HL-60 (cell line): Measurements from ENCODE around the gene KRTAP5-2.
"Not testable (repeated sequence)": the region's sequence is repeated elsewhere in the genome, so short reads cannot be mapped to it uniquely, and the experiment has no call there.

Experiments
- DNase-seq, 2 experiments: peaks; one replicate each; pipeline ENCODE4 v3.0.0-alpha.2; 2010 to 2020; ENCODE audit warnings: low read depth in 1 of 2, low spot score in 1 of 2
- H3K27ac ChIP-seq: fragments of 250-450 bp; sonication (Bioruptor Pico); replicated peaks from 2 replicates; pipeline ENCODE4 v1.5.1; 2020; ENCODE audit warnings: mild to moderate bottlenecking, moderate library complexity
- H3K27me3 ChIP-seq: fragments of 250-450 bp; sonication (Bioruptor Pico); 2 replicates; pipeline ENCODE4 v1.5.1; 2021; ENCODE audit warnings: mild to moderate bottlenecking, moderate library complexity; ENCODE audit not compliant: insufficient read depth, poor library complexity, severe bottlenecking
- H3K4me3 ChIP-seq: replicated peaks from 2 replicates; pipeline ENCODE4 v1.5.1; 2011; ENCODE audit warnings: mild to moderate bottlenecking, control low read depth, low read length; ENCODE audit not compliant: insufficient read depth
- CTCF ChIP-seq: IDR thresholded peaks from one replicate; pipeline ENCODE4 v1.5.1; 2011; ENCODE audit warnings: low read length, control low read depth, inconsistent platforms; ENCODE audit not compliant: insufficient read depth
- GABPA ChIP-seq: IDR thresholded peaks from 2 replicates; pipeline ENCODE4 v1.6.1; 2012; ENCODE audit warnings: low read depth
- POLR2AphosphoS5 ChIP-seq: IDR thresholded peaks from 2 replicates; pipeline ENCODE4 v1.6.1; 2012; ENCODE audit warnings: low read depth
- SPI1 ChIP-seq: IDR thresholded peaks from 2 replicates; pipeline ENCODE4 v1.6.1; 2012; ENCODE audit warnings: low read depth, mild to moderate bottlenecking, borderline replicate concordance
- TF ChIP-seq, protein P1 (sequence below): IDR thresholded peaks from 2 replicates; pipeline ENCODE4 v1.6.1; 2012; ENCODE audit warnings: low read depth; ENCODE audit not compliant: insufficient replicate concordance

Gene KRTAP5-2

DNA sequence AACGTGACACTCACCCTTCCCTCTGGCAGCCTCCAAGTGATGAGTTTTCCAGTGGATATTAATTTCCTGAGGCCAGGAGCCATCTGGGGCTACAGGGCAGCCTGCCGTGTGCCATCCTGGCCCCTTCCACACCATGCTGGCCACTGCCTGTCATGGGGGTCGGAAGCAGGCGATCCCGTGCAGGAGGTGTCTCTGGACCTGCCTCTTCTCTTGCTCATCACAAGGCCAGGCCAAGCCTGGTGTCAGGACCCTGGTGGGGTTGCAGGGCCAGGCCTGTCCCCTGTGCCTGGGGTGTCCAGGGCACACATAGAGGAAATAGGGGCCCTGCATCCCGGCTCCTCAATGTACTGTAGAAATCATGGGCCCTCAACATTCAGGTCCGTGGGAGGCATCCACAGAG lies 6.6 kb upstream of the KRTAP5-2 start:
- Histone ChIP-seq H3K27ac (no peak overlapping the region), H3K27me3 (peaks cover 5% of the 10 kb centered on the region), H3K4me3 (no peak overlapping the region)
- no peak for DNase-seq
- TF ChIP-seq CTCF (no peak), POLR2AphosphoS5 (no peak), SPI1 (no peak), GABPA (no peak)
- TF ChIP-seq, protein P1, sequence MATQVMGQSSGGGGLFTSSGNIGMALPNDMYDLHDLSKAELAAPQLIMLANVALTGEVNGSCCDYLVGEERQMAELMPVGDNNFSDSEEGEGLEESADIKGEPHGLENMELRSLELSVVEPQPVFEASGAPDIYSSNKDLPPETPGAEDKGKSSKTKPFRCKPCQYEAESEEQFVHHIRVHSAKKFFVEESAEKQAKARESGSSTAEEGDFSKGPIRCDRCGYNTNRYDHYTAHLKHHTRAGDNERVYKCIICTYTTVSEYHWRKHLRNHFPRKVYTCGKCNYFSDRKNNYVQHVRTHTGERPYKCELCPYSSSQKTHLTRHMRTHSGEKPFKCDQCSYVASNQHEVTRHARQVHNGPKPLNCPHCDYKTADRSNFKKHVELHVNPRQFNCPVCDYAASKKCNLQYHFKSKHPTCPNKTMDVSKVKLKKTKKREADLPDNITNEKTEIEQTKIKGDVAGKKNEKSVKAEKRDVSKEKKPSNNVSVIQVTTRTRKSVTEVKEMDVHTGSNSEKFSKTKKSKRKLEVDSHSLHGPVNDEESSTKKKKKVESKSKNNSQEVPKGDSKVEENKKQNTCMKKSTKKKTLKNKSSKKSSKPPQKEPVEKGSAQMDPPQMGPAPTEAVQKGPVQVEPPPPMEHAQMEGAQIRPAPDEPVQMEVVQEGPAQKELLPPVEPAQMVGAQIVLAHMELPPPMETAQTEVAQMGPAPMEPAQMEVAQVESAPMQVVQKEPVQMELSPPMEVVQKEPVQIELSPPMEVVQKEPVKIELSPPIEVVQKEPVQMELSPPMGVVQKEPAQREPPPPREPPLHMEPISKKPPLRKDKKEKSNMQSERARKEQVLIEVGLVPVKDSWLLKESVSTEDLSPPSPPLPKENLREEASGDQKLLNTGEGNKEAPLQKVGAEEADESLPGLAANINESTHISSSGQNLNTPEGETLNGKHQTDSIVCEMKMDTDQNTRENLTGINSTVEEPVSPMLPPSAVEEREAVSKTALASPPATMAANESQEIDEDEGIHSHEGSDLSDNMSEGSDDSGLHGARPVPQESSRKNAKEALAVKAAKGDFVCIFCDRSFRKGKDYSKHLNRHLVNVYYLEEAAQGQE: no peak

GRCh38 chr11:1604181-1604580 lies 6.1 kb upstream of the KRTAP5-2 start:
- no peak for TF ChIP-seq CTCF
- no peak for TF ChIP-seq SPI1
- no peak for TF ChIP-seq GABPA
- TF ChIP-seq POLR2AphosphoS5: no peak
- TF ChIP-seq, protein P1: no peak
- no peak overlapping the region for H3K27ac ChIP-seq
- peaks cover 5% of the 10 kb centered on the region for H3K27me3 ChIP-seq
- DNase-seq: no peak
- H3K4me3 ChIP-seq: no peak overlapping the region

DNA sequence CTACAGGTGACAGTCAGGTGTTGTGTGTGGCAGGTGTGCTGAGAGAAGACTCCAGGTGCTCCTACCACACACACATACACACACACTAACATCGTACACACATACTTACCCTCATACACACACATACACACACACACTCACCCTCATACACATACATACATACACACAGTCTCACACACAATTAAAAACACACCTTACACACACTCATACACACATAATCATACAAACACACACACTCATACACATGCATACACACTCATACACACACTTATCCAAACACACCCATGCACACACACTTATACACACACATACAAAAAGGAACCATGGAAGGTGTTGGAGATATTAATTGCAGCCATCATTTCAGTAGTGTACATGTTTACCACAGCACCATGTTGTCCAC lies 5.5 kb upstream of the KRTAP5-2 start:
- DNase-seq: no peak
- no peak overlapping the region for H3K27ac ChIP-seq
- TF ChIP-seq GABPA (no peak), POLR2AphosphoS5 (no peak), SPI1 (no peak), CTCF (no peak)
- TF ChIP-seq, protein P1: no peak
- H3K4me3 ChIP-seq: no peak overlapping the region
- H3K27me3 ChIP-seq: peaks cover 5% of the 10 kb centered on the region

DNA sequence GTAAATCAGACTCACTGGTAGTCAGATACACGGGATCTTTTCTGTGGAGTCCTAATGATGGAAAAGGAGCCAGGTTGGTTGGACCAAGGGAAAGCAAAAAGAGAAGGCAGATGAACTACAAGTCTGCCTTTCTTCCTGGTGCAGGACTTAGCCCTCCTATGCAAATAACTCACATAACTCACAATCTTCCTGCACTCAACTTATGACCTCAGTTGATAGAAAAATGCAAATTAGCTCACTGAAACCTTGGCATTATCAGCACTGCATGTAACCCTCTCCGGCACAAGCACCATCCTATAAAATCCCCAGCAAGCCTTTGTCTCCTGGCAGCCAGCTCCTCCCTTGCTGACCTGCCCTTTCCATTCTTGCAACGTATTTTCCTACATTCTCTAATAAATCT lies 3.6 kb upstream of the KRTAP5-2 start:
- H3K4me3 ChIP-seq, DNase-seq, H3K27ac ChIP-seq, H3K27me3 ChIP-seq: not testable (repeated sequence)
